CD4-positive, alpha-beta memory T cell (primary cell): ENCODE data around the gene OTOP3. TPM values are rescaled to one million over a fixed set of nuclear protein-coding genes. Genes with fewer than 3 reads are reported as not detected.

Source experiments
- CTCF ChIA-PET: fragments of 350-600 bp; sonication (Branson Sonifier 250); formaldehyde crosslinking; loops from one replicate; lab custom pipeline; 2021; ENCODE audit warnings: inconsistent platforms; ENCODE audit not compliant: partially characterized antibody; lab: Charles Lee
- POLR2A ChIA-PET: fragments of 350-600 bp; sonication (Branson Sonifier 250); formaldehyde crosslinking; loops from one replicate; lab custom pipeline; 2021; ENCODE audit not compliant: partially characterized antibody; lab: Charles Lee
- DNase-seq, 5 donors: peaks; one replicate each; pipeline versions ENCODE4 v3.0.0 to v3.0.0-alpha.2; 2020 to 2022; ENCODE audit warnings: mixed read lengths in 1 of 5
- H3K27ac ChIP-seq: one replicate; pipeline ENCODE4 v1.7.0; 2013; ENCODE audit warnings: low read depth, low read length
- H3K27me3 ChIP-seq: 2 replicates; pipeline ENCODE4 v1.7.0; 2013; ENCODE audit warnings: mild to moderate bottlenecking, low read length, moderate library complexity; ENCODE audit not compliant: insufficient read depth
- H3K36me3 ChIP-seq: 2 replicates; pipeline ENCODE4 v1.7.0; 2013; ENCODE audit warnings: mild to moderate bottlenecking, low read length, moderate library complexity; ENCODE audit not compliant: insufficient read depth
- H3K4me1 ChIP-seq: 2 replicates; pipeline ENCODE4 v1.7.0; 2013; ENCODE audit warnings: mild to moderate bottlenecking, low read length, moderate library complexity; ENCODE audit not compliant: insufficient read depth
- H3K4me3 ChIP-seq, 2 donors: one replicate each; pipeline ENCODE4 v1.7.0; 2013; ENCODE audit warnings: low read length in 2 of 2, mild to moderate bottlenecking in 1 of 2
- H3K9me3 ChIP-seq, 2 donors: one replicate each; pipeline ENCODE4 v1.7.0; 2013; ENCODE audit warnings: low read length in 2 of 2, control low read depth in 1 of 2; ENCODE audit not compliant: control insufficient read depth in 1 of 2
- H3K27ac Mint-ChIP-seq, 7 donors: one replicate each; pipeline ENCODE4 v1.8.0; 2020 to 2021; ENCODE audit warnings: mixed read lengths in 7 of 7, mild to moderate bottlenecking in 6 of 7, inconsistent platforms in 3 of 7, moderate library complexity in 3 of 7
- H3K27me3 Mint-ChIP-seq, 2 donors: one replicate each; pipeline ENCODE4 v1.8.0; 2020 to 2021; ENCODE audit warnings: mixed read lengths in 2 of 2
- H3K36me3 Mint-ChIP-seq, 2 donors: one replicate each; pipeline ENCODE4 v1.8.0; 2020 to 2021; ENCODE audit warnings: mixed read lengths in 2 of 2, inconsistent platforms in 1 of 2, mild to moderate bottlenecking in 1 of 2
- H3K4me1 Mint-ChIP-seq, 4 donors: one replicate each; pipeline ENCODE4 v1.8.0; 2020 to 2021; ENCODE audit warnings: mixed read lengths in 4 of 4, mild to moderate bottlenecking in 1 of 4
- H3K4me3 Mint-ChIP-seq, 8 donors: one replicate each; pipeline ENCODE4 v1.8.0; 2020 to 2021; ENCODE audit warnings: mixed read lengths in 8 of 8, mild to moderate bottlenecking in 7 of 8, moderate library complexity in 6 of 8, inconsistent platforms in 3 of 8
- H3K9me3 Mint-ChIP-seq, 8 donors: one replicate each; pipeline ENCODE4 v1.8.0; 2020 to 2021; ENCODE audit warnings: mixed read lengths in 8 of 8, mild to moderate bottlenecking in 5 of 8, inconsistent platforms in 3 of 8, moderate library complexity in 1 of 8
- intact Hi-C: fragments of 100-400 bp; cut with micrococcal nuclease; formaldehyde crosslinking; loops from one replicate; pipeline ENCODE4 v1.15.1; 2023
- polyA plus RNA-seq, 2 donors: library from polyadenylated mRNA; unstranded; fragments of 300-500 nt; fragmentation: Illumina TruSeq; gene quantifications; one replicate each; pipeline ENCODE4 v1.2.3, GENCODE V29; 2021
- total RNA-seq, 2 experiments: library from RNA; stranded (reverse); gene quantifications; one replicate each; pipeline ENCODE4 v1.2.3, GENCODE V29; 2021

The OTOP3 gene
- total and polyA plus RNA-seq, 4 experiments from 2014 or later = not detected

- no peak overlapping the region for H3K4me3 ChIP-seq
- ChIA-PET CTCF (no interaction called here), POLR2A (no interaction called here)
- H3K27me3 ChIP-seq = peaks cover 17% of the 10 kb centered on the region
- H3K27me3 Mint-ChIP-seq = peaks cover 41 to 59% of the 10 kb centered on the region in 2 donors
- no peak overlapping the region for H3K27ac Mint-ChIP-seq
- H3K27ac ChIP-seq = no peak overlapping the region
- no peaks in the 10 kb centered on the region for H3K36me3 Mint-ChIP-seq
- no peaks in the 10 kb centered on the region for H3K9me3 Mint-ChIP-seq
- no peak for DNase-seq
- H3K9me3 ChIP-seq = no peaks in the 10 kb centered on the region
- no peaks in the 10 kb centered on the region for H3K36me3 ChIP-seq
- no peak overlapping the region for H3K4me3 Mint-ChIP-seq
- intact Hi-C loops = no loop called here
- no peaks in the 10 kb centered on the region for H3K4me1 ChIP-seq
- H3K4me1 Mint-ChIP-seq = peaks cover 0 to 5% (median 2%) of the 10 kb centered on the region in 4 donors
These were observed 650 bp upstream of the OTOP3 start for GRCh38 chr17:74935048-74935447.

- no peak overlapping the region for H3K27ac ChIP-seq
- peaks cover 0 to 5% (median 2%) of the 10 kb centered on the region in 4 donors for H3K4me1 Mint-ChIP-seq
- H3K9me3 ChIP-seq = no peaks in the 10 kb centered on the region
- H3K36me3 Mint-ChIP-seq = no peaks in the 10 kb centered on the region
- no peak for DNase-seq
- H3K4me3 Mint-ChIP-seq = peak overlapping the region in 1 of 8 donors; percentile 54
- POLR2A ChIA-PET = no interaction called here
- H3K27ac Mint-ChIP-seq = no peak overlapping the region
- H3K9me3 Mint-ChIP-seq = no peaks in the 10 kb centered on the region
- H3K4me1 ChIP-seq = no peaks in the 10 kb centered on the region
- H3K4me3 ChIP-seq = no peak overlapping the region
- intact Hi-C loops = no loop called here
- peaks cover 17% of the 10 kb centered on the region for H3K27me3 ChIP-seq
- CTCF ChIA-PET = interaction anchor here (0.9 to 1.0 kb wide), 2 partner anchors 9 to 22 kb away, joined by 3 to 4 read pairs; no protein-coding TSS in a partner anchor
- H3K27me3 Mint-ChIP-seq = peaks cover 40 to 48% of the 10 kb centered on the region in 2 donors
- no peaks in the 10 kb centered on the region for H3K36me3 ChIP-seq
These were observed 737 bp downstream of the OTOP3 start for GRCh38 chr17:74936470-74936799.

GRCh38 chr17:74937064-74938051 lies 1.7 kb downstream of the OTOP3 start:
- DNase-seq = no peak
- CTCF ChIA-PET = interaction anchor here (0.6 to 1.0 kb wide), 3 partner anchors 9 to 1810 kb away, joined by 3 to 4 read pairs (median 3); no protein-coding TSS in a partner anchor

GRCh38 chr17:74938194-74938950 lies 2.7 kb downstream of the OTOP3 start:
- H3K36me3 Mint-ChIP-seq = no peaks in the 10 kb centered on the region
- no peaks in the 10 kb centered on the region for H3K9me3 Mint-ChIP-seq
- Histone ChIP-seq H3K4me3 (no peak overlapping the region), H3K36me3 (no peaks in the 10 kb centered on the region), H3K27ac (no peak overlapping the region), H3K9me3 (no peaks in the 10 kb centered on the region), H3K27me3 (peaks cover 17% of the 10 kb centered on the region), H3K4me1 (no peaks in the 10 kb centered on the region)
- intact Hi-C loops = no loop called here
- ChIA-PET CTCF (no interaction called here), POLR2A (no interaction called here)
- no peak overlapping the region for H3K4me3 Mint-ChIP-seq
- DNase-seq = no peak
- H3K27me3 Mint-ChIP-seq = peaks cover 35 to 41% of the 10 kb centered on the region in 2 donors
- peaks cover 0 to 5% (median 2%) of the 10 kb centered on the region in 4 donors for H3K4me1 Mint-ChIP-seq
- no peak overlapping the region for H3K27ac Mint-ChIP-seq

More at GRCh38 chr17:74937064-74938051, 1.7 kb downstream of the OTOP3 start:
- Histone ChIP-seq H3K27me3 (peaks cover 17% of the 10 kb centered on the region), H3K36me3 (no peaks in the 10 kb centered on the region), H3K9me3 (no peaks in the 10 kb centered on the region), H3K4me1 (no peaks in the 10 kb centered on the region), H3K4me3 (no peak overlapping the region), H3K27ac (no peak overlapping the region)
- Mint-ChIP-seq H3K4me3 (no peak overlapping the region), H3K27ac (peak overlapping the region in 1 of 7 donors; percentile 37), H3K4me1 (peaks cover 0 to 5% (median 2%) of the 10 kb centered on the region in 4 donors), H3K36me3 (no peaks in the 10 kb centered on the region), H3K9me3 (no peaks in the 10 kb centered on the region), H3K27me3 (peaks cover 38 to 47% of the 10 kb centered on the region in 2 donors)
- POLR2A ChIA-PET = no interaction called here
- intact Hi-C loops = no loop called here

- H3K9me3 Mint-ChIP-seq = no peaks in the 10 kb centered on the region
- no peak overlapping the region for H3K4me3 Mint-ChIP-seq
- H3K4me1 ChIP-seq = no peaks in the 10 kb centered on the region
- no peak for DNase-seq
- H3K27me3 ChIP-seq = peaks cover 17% of the 10 kb centered on the region
- no peak overlapping the region for H3K4me3 ChIP-seq
- H3K36me3 Mint-ChIP-seq = no peaks in the 10 kb centered on the region
- no peaks in the 10 kb centered on the region for H3K36me3 ChIP-seq
- no peak overlapping the region for H3K27ac ChIP-seq
- intact Hi-C loops = no loop called here
- peaks cover 0 to 5% (median 2%) of the 10 kb centered on the region in 4 donors for H3K4me1 Mint-ChIP-seq
- H3K9me3 ChIP-seq = no peaks in the 10 kb centered on the region
- H3K27me3 Mint-ChIP-seq = peaks cover 31 to 38% of the 10 kb centered on the region in 2 donors
- ChIA-PET POLR2A (no interaction called here), CTCF (interaction anchor here (1.3 kb wide), 1 partner anchor 22 kb away, joined by 4 read pairs; no protein-coding TSS in a partner anchor)
- no peak overlapping the region for H3K27ac Mint-ChIP-seq
These were observed 3.8 kb downstream of the OTOP3 start for GRCh38 chr17:74939534-74939933.

- POLR2A ChIA-PET = no interaction called here
- Histone ChIP-seq H3K27me3 (peaks cover 16% of the 10 kb centered on the region), H3K36me3 (no peaks in the 10 kb centered on the region), H3K9me3 (no peaks in the 10 kb centered on the region), H3K4me3 (no peak overlapping the region), H3K4me1 (no peaks in the 10 kb centered on the region), H3K27ac (no peak overlapping the region)
- Mint-ChIP-seq H3K4me1 (peaks cover 0 to 5% (median 2%) of the 10 kb centered on the region in 4 donors), H3K27me3 (peaks cover 28 to 40% of the 10 kb centered on the region in 2 donors), H3K27ac (peak overlapping the region in 1 of 7 donors; percentile 23), H3K4me3 (no peak overlapping the region), H3K36me3 (no peaks in the 10 kb centered on the region), H3K9me3 (no peaks in the 10 kb centered on the region)
- intact Hi-C loops = no loop called here
- no peak for DNase-seq
- CTCF ChIA-PET = no interaction called here
These were observed 5.5 kb downstream of the OTOP3 start for GRCh38 chr17:74941128-74941725.
